22Rv1 (cell line): Measurements from ENCODE around the gene FBRSL1.

ENCODE experiments used
- CTCF ChIP-seq: fragments of 450-650 bp; IDR thresholded peaks from 2 replicates; pipeline ENCODE4 v1.5.1; 2017; ENCODE audit warnings: mild to moderate bottlenecking
- ZFX ChIP-seq: fragments of 450-650 bp; IDR thresholded peaks from 2 replicates; pipeline ENCODE4 v1.6.1; 2017; ENCODE audit warnings: antibody characterized with exemption, borderline replicate concordance

DNA sequence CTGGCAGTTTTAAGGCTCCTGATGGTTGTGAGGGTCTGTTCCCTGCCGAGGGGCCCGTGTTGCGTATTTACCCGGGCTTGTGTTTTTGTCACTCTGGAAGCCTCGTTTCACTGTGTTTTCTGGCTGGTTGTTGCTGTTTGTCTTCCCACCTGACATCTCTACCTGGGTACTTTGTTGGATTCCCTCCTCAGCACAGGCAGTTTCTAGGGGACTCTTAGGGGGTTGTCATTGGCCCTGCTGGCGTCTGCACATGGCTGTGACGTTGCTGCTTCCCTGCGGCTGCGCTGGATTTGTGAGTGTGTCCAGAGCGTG, 6.4 kb downstream of the FBRSL1 start:
- no peak for TF ChIP-seq CTCF
- TF ChIP-seq ZFX, result no peak
